Vagina (tissue), 2 donors: Measurements from ENCODE around the gene RPTOR.
A peak's percentile ranks its signal among the peaks of the same experiment; 100 is the strongest.

ENCODE experiments used
- POLR2A ChIP-seq, 2 donors: fragments of 450-650 bp; IDR thresholded peaks; one replicate each; pipeline ENCODE4 v1.6.1; 2017; ENCODE audit warnings: antibody characterized with exemption in 2 of 2, mild to moderate bottlenecking in 2 of 2, moderate library complexity in 2 of 2
- POLR2AphosphoS5 ChIP-seq, 2 donors: sonication (generic); formaldehyde crosslinking; IDR thresholded peaks; one replicate each; pipeline ENCODE4 v1.9.0; 2017; ENCODE audit warnings: antibody characterized with exemption in 2 of 2, mild to moderate bottlenecking in 2 of 2, low read depth in 1 of 2; ENCODE audit not compliant: insufficient read depth in 1 of 2
- TF ChIP-seq, protein P1 (sequence below), 3 experiments: fragments of 450-650 bp in 2 of 3; fragments of 200-600 bp in 1 of 3; sonication (generic) in 1 of 3; IDR thresholded peaks; one replicate each; pipeline ENCODE4 v1.5.1; 2017 to 2019; ENCODE audit warnings: antibody characterized with exemption in 3 of 3, mild to moderate bottlenecking in 2 of 3, moderate library complexity in 2 of 3

DNA sequence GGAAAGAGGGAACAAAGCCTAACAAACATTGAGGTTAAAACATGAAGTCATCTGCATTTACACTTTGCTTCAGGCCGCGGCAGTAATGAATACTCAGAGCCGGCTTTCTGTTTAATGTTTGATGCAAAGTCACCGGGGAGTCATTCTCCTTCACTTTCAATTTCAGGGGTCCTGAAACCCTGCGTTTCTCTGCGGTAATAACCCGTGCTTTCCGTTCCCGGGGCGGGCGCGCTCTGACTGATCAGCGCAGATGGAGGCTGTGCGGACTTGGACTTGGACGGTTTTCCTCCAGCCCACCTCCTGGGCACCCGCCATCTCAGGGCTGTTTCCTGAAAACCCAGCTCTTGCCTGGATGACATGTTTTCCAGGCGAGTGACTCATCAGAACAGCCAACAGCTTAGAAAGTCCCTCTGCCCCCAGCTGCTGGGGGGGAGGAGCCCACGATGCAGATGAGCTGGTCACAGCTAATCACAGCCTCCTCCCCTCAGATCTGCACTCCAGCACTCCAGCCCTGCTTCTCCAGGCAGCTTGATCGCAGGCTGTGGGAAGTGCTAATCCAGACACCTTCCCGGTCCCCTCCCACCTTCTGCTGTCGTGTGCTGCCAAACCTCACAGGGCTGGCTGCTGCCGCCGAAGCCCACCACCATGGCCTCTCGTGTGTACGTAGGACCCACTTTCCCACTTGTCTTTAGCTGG lies 288.4 kb downstream of the RPTOR start:
- TF ChIP-seq, protein P1, sequence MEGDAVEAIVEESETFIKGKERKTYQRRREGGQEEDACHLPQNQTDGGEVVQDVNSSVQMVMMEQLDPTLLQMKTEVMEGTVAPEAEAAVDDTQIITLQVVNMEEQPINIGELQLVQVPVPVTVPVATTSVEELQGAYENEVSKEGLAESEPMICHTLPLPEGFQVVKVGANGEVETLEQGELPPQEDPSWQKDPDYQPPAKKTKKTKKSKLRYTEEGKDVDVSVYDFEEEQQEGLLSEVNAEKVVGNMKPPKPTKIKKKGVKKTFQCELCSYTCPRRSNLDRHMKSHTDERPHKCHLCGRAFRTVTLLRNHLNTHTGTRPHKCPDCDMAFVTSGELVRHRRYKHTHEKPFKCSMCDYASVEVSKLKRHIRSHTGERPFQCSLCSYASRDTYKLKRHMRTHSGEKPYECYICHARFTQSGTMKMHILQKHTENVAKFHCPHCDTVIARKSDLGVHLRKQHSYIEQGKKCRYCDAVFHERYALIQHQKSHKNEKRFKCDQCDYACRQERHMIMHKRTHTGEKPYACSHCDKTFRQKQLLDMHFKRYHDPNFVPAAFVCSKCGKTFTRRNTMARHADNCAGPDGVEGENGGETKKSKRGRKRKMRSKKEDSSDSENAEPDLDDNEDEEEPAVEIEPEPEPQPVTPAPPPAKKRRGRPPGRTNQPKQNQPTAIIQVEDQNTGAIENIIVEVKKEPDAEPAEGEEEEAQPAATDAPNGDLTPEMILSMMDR (IDR thresholded peaks at IDR 0.05), result no peak
- TF ChIP-seq POLR2AphosphoS5 (IDR thresholded peaks at IDR 0.05; ENCODE audit: insufficient read depth in 1 of 2, low read depth in 1 of 2) (peak; percentile 81 to 93), POLR2A (IDR thresholded peaks at IDR 0.05) (peak in 1 of 2 donors; percentile 52)
